Aorta (tissue), 5 donors: ENCODE measurements around the gene CCDC137. TPM values are rescaled to one million over a fixed set of nuclear protein-coding genes. Genes with fewer than 3 reads are reported as not detected.

ENCODE experiments used
- ATAC-seq: fragments of 200-7000 bp; cut with Tn5 transposase; one replicate; pipeline ENCODE4 v1.9.1; 2022; ENCODE audit warnings: moderate library complexity; ENCODE audit not compliant: low FRiP score
- DNase-seq, 2 donors: peaks; one replicate each; pipeline ENCODE4 v3.0.0-alpha.2; 2020
- H3K27ac ChIP-seq, 2 donors: one replicate each; pipeline ENCODE4 v1.5.1; 2013; ENCODE audit warnings: low read length in 2 of 2, mild to moderate bottlenecking in 2 of 2, moderate library complexity in 2 of 2, control low read depth in 1 of 2, inconsistent platforms in 1 of 2, low read depth in 1 of 2
- H3K27me3 ChIP-seq, 2 donors: one replicate each; pipeline ENCODE4 v1.6.1; 2013; ENCODE audit warnings: control low read depth in 1 of 2, low read length in 1 of 2, mild to moderate bottlenecking in 1 of 2, moderate library complexity in 1 of 2; ENCODE audit not compliant: insufficient read depth in 2 of 2, control insufficient read depth in 1 of 2
- H3K36me3 ChIP-seq, 2 donors: one replicate each; pipeline ENCODE4 v1.6.1; 2013; ENCODE audit warnings: control low read depth in 1 of 2, low read length in 1 of 2, mild to moderate bottlenecking in 1 of 2; ENCODE audit not compliant: insufficient read depth in 2 of 2, control insufficient read depth in 1 of 2
- H3K4me1 ChIP-seq, 2 donors: one replicate each; pipeline ENCODE4 v1.6.1; 2013; ENCODE audit warnings: low read length in 2 of 2, control low read depth in 1 of 2, mild to moderate bottlenecking in 1 of 2, moderate library complexity in 1 of 2; ENCODE audit not compliant: insufficient read depth in 2 of 2, control insufficient read depth in 1 of 2
- H3K4me3 ChIP-seq, 2 donors: one replicate each; pipeline ENCODE4 v1.5.1; 2013; ENCODE audit warnings: low read length in 2 of 2, control low read depth in 1 of 2, mild to moderate bottlenecking in 1 of 2
- H3K9me3 ChIP-seq: one replicate; pipeline ENCODE4 v1.6.1; 2013; ENCODE audit warnings: mild to moderate bottlenecking, low read length; ENCODE audit not compliant: control insufficient read depth
- WGBS, 2 donors: extraction: QIAGEN DNeasy Blood & Tissue Kit; methylation state at CpG; one replicate each; pipeline ENCODE4 v1.1.7; 2013; 5-methylcytosine and 5-hydroxymethylcytosine counted together
- intact Hi-C, 2 donors: fragments of 100-400 bp; cut with DNase I; formaldehyde crosslinking; loops; one replicate each; pipeline versions ENCODE4 v1.14.2 to v1.15.0; 2022
- polyA plus RNA-seq, 2 donors: library from polyadenylated mRNA; stranded (reverse); fragments of 200-250 nt; gene quantifications; one replicate each; pipeline ENCODE4 v1.2.3, GENCODE V29; 2013
- total RNA-seq, 2 donors: library from RNA; stranded (reverse); fragmentation: NEBNext Ultra II Directional; extraction: Animal tissue kit (Norgen Biotek cat#: 25700); gene quantifications; one replicate each; pipeline ENCODE4 v1.2.1, GENCODE V29; 2021
- donor health status: healthy with polysubstance abuse.
- donor health status: Bipolar disorder and iron deficiency.
- donor health status: DM: no; HTN: no; CAD: no.
- donor health status: DM: no; HTN: no; CAD: no.
- donor health status: DM: yes; HTN: yes; CAD: no.

Gene CCDC137
- total and polyA plus RNA-seq, 4 donors: 7.9 to 13.7 (median 13.2) TPM

DNA sequence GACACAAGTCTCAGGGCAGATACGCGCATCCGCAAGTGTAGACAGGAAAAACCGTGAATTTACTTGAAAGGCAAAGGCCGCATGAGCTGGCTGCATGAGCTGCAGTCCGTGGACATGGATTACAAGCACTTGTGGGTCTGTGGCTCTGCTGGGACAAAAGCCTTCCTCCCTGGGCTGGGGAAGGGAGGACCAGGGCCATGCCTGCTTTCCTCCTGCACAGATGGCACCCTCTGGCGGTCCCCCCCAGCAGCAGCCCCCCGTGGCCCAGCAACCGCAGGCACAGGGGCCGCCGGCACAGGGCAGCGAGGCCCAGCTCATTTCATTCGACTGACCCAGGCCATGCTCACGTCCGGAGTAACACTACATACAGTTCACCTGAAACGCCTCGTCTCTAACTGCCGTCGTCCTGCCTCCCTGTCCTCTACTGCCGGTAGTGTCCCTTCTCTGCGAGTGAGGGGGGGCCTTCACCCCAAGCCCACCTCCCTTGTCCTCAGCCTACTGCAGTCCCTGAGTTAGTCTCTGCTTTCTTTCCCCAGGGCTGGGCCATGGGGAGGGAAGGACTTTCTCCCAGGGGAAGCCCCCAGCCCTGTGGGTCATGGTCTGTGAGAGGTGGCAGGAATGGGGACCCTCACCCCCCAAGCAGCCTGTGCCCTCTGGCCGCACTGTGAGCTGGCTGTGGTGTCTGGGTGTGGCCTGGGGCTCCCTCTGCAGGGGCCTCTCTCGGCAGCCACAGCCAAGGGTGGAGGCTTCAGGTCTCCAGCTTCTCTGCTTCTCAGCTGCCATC, 34.9 kb downstream of the CCDC137 start:
- ATAC-seq: no peak
- Histone ChIP-seq H3K36me3 (no peaks in the 10 kb centered on the region), H3K27me3 (no peaks in the 10 kb centered on the region), H3K9me3 (no peaks in the 10 kb centered on the region), H3K4me1 (no peaks in the 10 kb centered on the region), H3K27ac (no peak overlapping the region), H3K4me3 (no peak overlapping the region)
- intact Hi-C loops: loop anchor here in 1 of 2 donors (2.0 kb wide), 1 partner anchor 35 kb away; the partner anchor contains the start of genes CCDC137 and OXLD1
- DNase-seq: no peak
- WGBS, 2 donors: 71 to 75% methylated on average over 23 of the region's 23 CpGs

DNA sequence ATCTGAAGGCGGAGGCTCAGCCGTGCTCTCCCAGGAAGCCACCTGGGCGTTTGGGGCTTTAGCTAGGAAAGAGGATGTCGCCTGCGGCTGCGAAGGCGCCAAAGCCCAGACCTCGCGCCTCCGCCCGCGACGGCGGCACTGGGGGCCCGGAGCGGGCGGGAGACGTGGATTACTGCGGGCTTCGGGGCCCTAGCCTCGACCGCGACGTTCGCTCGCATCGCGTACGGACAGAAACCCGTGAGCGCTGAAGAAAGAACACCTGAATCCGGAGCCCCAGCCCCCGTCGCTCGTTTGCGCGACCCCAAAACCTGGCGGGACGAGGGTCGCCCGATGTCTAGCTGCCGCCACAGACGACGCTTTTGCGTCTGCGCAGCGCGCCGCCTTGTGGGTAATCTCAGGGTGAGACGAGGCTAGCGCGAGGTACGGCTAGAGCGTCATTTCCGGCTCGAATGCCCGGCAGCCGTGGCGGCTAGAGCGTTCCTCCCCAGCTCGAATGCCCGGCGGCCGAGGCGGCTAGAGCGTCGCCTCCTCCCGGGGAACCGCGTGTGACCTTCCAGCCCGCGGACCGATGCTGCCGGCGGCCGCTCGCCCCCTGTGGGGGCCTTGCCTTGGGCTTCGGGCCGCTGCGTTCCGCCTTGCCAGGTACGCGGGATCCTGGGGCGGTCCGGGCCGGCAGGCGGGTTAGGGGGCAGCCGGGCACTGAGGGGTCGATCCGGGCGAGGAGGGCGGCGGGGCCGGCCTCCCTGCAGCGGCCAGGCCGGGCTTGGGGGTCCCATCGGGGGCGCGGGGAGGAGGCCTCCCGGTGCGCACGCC, 36.6 kb downstream of the CCDC137 start, which contains the start of gene MRPL12:
MRPL12 (plus strand) TSS at position 434 of the 813 bp plus-strand sequence; CDS start at position 569, 135 bp downstream.
- intact Hi-C loops: loop anchor here in 1 of 2 donors (2.0 kb wide), 1 partner anchor 36 kb away; the partner anchor contains the start of genes CCDC137 and OXLD1
- peak; percentile 95 for ATAC-seq
- H3K4me1 ChIP-seq: no peaks in the 10 kb centered on the region
- H3K27me3 ChIP-seq: no peaks in the 10 kb centered on the region
- peak; percentile 96 to 98 for DNase-seq
- H3K27ac ChIP-seq: peak within 1 kb of the TSS; percentile 71 to 87
- H3K9me3 ChIP-seq: no peaks in the 10 kb centered on the region
- 0 to 1% methylated on average over 94 to 102 of the region's 102 CpGs for WGBS, 2 donors
- H3K4me3 ChIP-seq: peak within 1 kb of the TSS; percentile 74 to 81
- H3K36me3 ChIP-seq: no peaks in the 10 kb centered on the region

DNA sequence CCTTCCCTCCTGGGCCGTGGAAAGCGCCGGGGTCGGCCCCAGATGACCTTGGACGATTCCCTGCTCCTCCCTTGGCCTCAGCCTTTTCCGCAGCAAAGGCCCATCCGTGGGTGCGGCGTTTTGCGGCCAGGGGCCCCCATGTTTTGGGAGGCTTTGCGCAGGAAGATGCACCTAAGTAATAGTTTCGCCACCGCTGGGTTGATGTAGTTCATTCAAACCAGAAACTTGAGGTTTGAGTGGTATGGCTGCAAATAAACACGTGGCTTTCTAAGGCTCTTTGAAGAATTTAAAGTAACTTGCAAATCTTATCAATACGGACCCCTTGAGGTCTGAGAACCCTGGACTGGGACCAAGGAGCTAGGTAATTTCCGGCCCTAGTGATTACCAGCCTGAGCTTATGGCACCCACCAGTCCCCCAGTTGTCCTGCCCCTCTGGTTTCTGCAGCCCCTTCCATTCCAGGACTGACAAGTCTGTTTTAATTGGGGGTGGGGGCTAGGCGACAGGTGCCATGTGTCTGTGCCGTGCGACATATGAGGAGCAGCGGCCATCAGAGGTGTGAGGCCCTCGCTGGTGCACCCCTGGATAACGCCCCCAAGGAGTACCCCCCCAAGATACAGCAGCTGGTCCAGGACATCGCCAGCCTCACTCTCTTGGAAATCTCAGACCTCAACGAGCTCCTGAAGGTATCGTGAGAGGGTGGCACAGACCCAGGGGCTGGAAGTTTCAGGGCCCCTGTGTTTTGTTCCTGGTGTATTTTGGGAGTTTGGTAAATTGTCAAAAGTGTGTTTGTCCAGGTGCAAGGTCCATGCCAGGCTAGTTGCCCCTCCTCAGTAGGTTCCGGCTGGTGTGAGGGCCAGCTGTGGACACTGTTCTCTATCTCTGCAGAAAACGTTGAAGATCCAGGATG, 37.5 kb downstream of the CCDC137 start:
- ATAC-seq (no peak), DNase-seq (no peak)
- Histone ChIP-seq H3K27me3 (no peaks in the 10 kb centered on the region), H3K36me3 (no peaks in the 10 kb centered on the region), H3K4me1 (no peaks in the 10 kb centered on the region), H3K27ac (no peak overlapping the region), H3K4me3 (peak overlapping the region; percentile 52 to 81), H3K9me3 (no peaks in the 10 kb centered on the region)
- intact Hi-C loops: loop anchor here in 1 of 2 donors (2.0 kb wide), 1 partner anchor 37 kb away; the partner anchor contains the start of genes CCDC137 and OXLD1
- WGBS, 2 donors: 31% methylated on average over 26 to 27 of the region's 27 CpGs

DNA sequence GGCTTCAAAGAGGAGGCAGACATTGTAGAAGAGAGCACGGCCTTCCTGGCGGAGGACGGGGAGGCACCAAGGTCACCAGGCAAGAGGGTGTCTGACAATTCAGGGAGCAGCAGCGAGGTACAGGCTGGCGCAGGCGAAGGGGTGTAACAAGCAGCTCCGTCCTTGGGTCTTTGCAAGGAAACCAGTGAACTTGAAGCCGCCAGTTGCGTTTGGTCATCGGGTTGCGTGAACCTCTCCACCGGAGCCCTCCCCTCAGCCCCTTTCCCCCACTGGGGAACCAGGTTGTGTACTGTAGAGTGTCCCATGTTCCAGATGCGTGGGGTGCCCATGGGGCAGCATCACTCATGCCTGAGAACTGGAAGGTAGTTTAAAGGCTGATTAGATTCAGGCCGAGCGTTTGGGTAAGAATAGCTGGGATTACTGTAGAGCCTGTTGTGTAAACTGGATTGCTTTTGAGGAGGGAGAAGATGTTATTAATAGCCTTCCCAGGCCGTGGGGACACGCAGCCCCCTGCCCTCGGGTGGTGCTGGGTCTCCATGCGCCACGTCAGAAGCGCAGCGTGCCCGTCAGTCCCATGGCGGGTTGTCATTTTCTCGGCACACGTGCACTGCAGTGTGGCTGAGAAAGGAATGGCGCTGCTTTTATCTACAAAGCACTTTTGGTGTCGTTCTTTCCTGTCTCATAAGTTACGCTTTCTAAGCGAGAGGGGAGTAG, 39.1 kb downstream of the CCDC137 start:
- ATAC-seq: no peak
- intact Hi-C loops: no loop called here
- WGBS, 2 donors: 91 to 94% methylated on average over 30 of the region's 30 CpGs

DNA sequence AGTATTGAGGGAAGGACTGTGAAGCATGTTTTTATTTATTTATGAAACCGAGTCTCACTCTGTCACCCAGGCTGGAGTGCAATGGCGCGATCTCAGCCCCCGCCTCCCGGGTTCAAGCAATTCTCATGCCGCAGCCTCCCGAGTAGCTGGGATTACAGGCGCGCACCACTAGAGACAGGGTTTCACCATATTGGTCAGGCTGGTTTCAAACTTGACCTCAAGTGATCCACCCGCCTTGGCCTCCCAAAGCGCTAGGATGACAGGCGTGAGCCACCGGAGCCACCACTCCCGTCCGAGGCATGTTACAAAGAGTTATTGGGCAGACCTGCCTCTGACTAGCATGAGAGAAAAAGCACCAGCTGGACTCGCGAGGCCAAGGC, 39.7 kb downstream of the CCDC137 start:
- Histone ChIP-seq H3K27me3 (no peaks in the 10 kb centered on the region), H3K27ac (no peak overlapping the region), H3K4me3 (no peak overlapping the region), H3K4me1 (no peaks in the 10 kb centered on the region), H3K36me3 (no peaks in the 10 kb centered on the region), H3K9me3 (no peaks in the 10 kb centered on the region)
- intact Hi-C loops: no loop called here
- no peak for ATAC-seq
- DNase-seq: no peak
- WGBS, 2 donors: 94 to 95% methylated on average over 17 of the region's 17 CpGs

More for the DNA sequence above, 39.1 kb downstream of the CCDC137 start:
- no peaks in the 10 kb centered on the region for H3K4me1 ChIP-seq
- no peaks in the 10 kb centered on the region for H3K27me3 ChIP-seq
- no peak overlapping the region for H3K4me3 ChIP-seq
- no peak for DNase-seq
- no peaks in the 10 kb centered on the region for H3K9me3 ChIP-seq
- no peaks in the 10 kb centered on the region for H3K36me3 ChIP-seq
- H3K27ac ChIP-seq: no peak overlapping the region

DNA sequence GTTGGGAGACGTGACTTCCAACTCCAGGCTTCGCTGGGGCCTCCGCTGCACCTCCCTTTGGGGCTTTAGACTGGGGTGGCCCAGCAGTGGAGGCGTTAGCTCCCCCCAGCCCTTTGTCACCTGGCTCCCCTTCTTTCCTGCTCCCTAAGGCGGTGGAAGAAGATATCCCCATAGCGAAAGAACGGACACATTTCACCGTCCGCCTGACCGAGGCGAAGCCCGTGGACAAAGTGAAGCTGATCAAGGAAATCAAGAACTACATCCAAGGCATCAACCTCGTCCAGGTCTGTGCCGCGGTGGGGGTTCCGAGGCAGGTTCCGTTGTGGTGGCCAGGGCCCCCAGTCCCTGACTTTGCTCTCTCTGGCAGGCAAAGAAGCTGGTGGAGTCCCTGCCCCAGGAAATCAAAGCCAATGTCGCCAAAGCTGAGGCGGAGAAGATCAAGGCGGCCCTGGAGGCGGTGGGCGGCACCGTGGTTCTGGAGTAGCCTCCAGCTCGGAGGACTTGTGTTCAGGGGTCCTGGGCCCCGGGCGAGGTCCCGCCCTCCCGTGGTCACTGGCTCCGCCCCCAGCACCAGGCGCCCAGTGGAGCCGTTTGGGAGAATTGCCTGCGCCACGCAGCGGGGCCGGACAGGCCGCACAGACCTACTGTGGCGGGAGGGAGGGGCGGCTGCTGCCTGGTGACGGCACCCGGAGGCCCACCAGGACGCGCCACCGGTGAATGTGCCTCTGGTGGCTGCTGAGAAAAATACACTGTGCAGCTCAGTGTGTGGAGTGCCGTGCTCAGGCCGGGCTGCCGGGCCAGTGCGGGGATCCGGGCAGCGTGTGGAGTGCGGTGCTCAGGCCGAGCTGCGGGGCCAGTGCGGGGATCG, 40.5 kb downstream of the CCDC137 start:
- no peak for ATAC-seq
- Histone ChIP-seq H3K27ac (no peak overlapping the region), H3K27me3 (no peaks in the 10 kb centered on the region), H3K9me3 (no peaks in the 10 kb centered on the region), H3K4me3 (no peak overlapping the region), H3K4me1 (no peaks in the 10 kb centered on the region), H3K36me3 (no peaks in the 10 kb centered on the region)
- intact Hi-C loops: no loop called here
- 91 to 92% methylated on average over 54 of the region's 54 CpGs for WGBS, 2 donors
- no peak for DNase-seq
